ENCODE results near the gene CDIPT.
"Not testable (repeated sequence)": the region's sequence is repeated elsewhere in the genome, so short reads cannot be mapped to it uniquely, and the experiment has no call there.

CDIPT gene

DNA sequence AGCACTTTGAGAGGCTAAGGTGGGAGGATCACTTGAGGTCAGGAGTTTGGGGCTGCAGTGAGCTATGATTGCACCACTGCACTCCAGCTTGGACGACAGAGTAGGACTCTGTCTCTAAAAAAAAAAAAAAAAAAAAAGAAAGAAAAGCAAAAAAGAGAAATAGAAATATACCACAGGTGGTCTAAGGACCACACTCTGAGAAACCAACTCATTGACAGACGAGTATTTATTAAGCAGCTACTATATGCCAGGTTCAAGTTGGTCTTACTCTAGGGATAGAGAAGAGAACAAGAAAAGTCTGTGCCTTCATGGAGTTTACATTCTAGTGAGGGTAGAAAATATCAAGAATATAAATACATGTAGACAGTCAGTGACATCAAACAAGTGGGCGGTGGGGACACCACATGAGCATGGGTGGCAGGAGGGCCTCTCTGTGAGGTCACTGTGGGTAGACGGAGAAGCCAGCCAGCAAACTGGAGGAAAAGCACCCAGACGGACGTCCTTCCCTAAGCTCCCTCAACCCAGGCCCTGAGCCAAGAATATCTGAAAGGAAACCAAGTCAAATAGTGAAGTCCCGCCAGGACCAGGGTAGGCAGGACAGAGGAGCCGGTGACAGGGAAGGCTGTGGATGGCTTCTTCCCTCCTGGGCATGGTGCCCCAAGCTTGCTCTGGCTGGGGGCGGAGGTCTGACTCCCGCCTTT lies 4.7 kb downstream of the CDIPT start:
- DNase-seq: peak; percentile 50 to 82

DNA sequence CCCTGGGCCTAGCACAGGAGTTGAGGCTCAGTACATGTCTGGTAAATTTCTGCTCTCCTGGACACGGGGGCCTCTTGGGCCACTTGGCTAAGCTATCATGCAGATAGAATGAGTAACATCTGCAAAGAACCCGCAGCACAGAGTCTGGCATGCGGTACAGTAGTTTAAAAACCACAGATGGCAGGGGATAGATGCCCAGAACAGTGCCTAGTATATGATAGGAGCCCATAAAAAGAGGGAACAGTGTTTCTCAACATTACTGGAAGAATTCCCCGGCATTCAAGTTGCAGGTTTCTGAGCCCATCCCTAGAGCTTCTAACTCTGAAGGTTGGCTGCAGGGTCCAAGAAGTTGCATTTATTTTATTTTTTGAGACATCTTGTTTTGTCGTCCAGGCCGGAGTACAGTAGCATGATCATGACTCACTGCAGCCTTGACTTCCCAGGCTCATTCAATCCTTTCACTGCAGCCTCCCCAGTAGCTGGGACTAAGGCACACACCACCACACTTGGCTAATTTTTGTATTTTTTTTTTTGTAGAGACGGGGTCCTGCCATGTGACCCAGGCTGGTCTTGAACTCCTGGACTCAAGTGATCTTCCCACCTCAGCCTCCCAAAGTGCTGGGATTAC lies 5.8 kb downstream of the CDIPT start:
- no peak for DNase-seq

DNA sequence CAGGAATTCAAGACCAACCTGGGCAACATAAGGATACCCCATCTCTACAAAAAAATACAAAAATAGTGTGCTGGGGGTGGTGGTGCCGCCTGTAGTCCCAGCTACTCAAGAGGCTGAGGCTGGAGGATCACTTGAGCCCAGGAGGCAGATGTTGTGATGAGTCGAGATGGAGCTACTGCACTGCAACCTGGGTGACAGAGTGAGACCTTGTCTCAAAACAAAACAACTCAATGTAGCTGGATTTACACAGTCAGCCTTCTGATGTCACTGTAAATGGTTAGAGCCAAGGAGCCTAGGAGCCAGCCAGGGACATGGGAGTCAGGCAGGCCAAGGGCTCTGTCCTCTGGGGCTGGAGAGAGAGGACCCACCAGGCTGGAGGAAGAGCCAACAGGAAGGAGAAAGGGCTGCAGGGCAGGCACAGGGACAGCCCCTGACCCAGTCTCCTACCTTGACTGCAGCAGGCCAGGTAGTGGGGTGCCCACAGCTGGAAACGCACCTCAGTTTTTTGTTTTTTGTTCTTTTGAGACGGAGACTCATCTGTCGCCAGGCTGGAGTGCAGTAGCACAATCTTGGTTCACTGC lies 8.4 kb downstream of the CDIPT start:
- DNase-seq: no peak

DNA sequence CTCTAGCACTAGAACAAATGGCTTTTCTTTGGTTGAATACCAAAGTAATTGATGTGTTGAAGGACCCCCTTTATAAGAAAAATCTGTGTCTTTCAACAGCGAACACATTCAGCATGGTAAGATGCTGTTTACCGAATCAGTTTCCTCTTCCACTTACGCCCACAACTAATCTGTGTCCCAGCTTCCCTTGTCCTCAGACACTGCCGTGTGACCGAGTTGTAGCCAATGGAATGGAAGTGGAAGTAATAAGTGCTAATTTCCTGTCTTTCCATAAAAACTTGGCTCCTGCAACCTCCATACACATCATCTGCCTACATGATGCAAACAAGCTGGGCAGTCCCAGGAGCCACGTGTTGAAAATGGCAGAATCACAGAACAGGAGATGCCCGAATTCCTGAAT lies 10.4 kb downstream of the CDIPT start:
- peak; percentile 59 to 87 for DNase-seq

DNA sequence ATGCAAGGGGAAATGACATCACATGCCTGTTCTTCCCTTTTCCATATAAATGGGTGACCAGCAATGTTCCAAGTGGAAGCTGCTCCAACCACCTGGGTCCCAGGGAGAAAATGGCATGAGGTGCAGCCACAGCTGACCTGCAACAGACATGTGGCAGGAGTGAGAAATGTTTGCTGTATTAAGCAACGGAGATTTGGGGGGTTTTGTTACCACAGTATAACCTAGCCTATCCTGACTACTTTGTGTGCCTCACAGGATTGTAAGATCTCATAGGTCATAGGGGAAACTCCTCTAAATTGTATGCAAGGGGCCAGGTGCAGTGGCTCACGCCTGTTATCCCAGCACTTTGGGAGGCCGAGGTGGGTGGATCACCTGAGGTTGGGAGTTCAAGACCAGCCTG lies 12.0 kb downstream of the CDIPT start:
- no peak for DNase-seq

DNA sequence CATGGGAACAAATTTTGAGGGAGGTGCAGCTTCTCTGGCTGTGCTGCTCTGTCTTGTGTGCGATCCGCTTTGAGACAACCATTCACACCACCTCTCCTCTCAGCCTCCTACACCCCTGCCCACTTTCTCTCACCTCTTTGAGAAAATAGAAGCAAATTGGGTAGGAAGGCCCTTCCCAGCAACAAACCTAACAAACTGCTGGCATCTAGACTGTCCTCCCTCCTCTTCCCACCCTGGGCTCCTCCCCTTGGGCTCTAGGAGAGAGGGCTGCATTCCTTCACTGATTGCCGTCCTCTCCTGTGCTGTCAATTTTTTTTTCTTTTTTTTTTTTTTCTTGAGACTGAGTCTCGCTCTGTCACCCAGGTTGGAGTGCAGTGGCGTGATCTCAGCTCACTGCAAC lies 13.5 kb downstream of the CDIPT start:
- no peak for DNase-seq

DNA sequence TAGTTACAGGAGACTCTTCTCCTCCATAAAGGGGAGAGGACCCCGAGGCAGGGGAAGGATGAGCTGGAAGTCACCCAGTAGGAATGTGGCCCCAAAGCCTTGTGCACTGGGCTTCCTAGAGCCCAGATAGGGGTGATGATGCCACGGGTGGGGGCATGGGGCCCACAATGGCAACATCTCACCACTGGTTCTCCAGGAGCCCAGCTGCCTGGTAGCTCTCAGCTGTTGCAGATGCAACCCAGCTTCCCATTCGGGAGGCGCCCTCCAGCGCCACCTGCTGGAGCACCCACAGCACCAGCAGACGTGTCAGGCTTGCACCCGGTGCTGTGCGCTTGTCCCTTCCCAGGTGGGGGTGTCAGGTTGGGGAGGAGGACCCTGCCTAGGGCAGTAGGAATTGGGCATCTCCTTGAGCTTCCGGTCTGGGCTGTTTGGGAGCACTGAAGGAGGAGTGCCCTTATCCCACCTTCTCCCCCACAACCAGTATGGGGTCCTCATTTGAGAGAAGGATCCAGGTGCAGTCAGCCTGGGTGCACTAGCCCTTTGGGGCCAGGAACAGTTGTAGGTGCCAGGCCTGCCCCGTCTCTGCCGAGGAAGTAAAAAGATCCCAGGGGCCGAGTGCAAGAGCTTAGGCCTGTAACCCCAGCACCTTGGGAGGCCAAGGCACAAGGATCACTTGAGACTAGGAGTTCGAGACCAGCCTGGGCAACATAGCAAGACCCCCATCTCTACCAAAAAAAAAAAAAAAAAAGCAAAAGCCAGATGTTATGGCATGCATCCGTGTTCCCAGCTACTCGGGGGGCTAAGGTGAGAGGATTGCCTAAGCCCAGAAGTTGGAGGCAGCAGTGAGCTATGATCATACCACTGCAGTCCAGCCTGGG lies 14.4 kb downstream of the CDIPT start:
- peak; percentile 48 to 81 for DNase-seq

DNA sequence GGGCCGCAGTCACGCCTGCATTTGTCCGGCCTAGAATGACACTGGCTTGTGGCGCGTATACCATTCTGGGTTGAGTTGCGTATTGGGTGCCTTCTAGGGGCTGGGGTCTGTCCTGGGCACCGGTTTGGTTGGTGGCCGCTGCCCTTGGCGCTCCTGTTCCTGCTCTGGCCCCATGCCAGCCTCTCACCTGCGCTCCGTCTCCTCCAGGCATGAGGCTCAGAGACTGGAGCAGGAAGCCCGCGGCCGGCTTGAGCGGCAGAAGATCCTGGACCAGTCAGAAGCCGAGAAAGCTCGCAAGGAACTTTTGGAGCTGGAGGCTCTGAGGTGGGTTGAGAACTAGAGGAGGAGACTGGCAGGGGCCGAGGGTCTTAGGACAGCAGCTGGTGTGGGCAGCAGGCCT lies 17.4 kb downstream of the CDIPT start:
- DNase-seq: no peak

DNA sequence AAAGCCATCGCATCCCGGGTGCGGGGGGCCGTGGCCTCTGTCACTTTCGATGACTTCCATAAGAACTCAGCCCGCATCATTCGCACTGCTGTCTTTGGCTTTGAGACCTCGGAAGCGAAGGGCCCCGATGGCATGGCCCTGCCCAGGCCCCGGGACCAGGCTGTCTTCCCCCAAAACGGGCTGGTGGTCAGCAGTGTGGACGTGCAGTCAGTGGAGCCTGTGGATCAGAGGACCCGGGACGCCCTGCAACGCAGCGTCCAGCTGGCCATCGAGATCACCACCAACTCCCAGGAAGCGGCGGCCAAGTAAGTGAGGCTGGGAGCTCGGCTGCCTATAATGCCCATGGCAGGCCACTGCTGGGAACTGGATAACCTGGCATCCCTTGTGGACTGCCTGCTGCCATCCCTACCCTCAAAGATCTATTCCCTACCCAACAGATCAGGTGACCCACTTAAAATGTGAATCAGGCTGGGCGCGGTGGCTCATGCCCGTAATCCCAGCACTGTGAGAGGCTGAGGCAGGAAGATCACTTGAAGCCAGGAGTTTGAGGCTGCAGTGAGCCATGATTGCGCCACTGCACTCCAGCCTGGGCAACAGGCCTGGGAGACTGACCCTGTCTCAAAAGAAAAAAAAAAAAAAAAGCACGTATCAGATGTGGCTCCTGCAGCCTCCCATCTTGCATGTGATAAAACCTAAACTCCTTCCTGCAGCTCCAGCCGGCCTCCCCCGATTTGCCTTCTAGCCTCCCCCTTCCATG lies 18.3 kb downstream of the CDIPT start:
- DNase-seq: no peak

DNA sequence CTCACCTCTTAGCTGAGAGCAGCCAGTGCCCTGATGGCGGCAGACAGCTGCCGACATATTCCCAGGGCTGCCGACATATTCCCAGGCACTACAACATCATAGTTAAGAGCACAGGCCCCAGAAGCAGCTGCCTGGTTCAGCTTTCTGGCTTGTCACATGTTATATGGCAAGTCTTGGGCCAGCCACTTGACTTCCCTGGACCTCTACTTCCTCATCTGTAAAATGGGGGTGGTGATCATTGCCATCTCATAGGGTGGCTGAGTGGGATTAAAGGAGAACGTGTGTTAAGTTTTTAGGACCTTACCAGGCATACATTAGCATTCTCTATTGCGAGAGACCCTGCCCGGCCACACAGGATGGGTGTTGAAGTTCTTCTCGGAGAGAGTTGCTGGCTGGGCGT lies 19.1 kb downstream of the CDIPT start:
- peak in 1 of 2 donors; percentile 25 for DNase-seq

DNA sequence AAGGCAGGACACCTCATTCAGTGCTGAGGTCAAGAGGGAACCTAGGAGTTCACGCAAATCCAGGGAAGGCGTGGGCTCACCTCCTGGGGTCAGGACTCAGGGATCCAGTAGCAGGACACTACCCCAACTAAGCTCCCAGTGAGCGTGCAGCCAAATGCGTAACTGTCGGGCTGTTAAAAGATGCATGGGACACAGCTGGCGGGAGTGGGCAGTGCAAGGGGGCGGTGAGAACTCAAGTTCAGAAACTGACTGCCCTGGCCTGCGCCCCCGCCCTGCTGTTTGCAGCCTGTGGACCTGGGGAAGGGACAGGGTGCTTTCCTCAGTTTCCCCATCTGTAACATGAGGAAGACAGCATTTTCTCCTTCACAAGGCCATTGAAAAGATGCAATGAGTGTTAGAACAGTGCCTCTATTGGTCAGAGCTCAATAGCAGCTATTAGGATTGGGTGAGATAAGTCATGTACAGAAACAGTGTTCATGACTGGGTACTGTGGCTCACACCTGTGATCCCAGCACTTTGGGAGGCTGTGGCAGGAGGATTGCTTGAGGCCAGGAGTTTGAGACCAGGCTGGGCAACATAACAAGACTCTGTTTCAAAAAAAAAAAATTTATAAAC lies 20.2 kb downstream of the CDIPT start:
- no peak for DNase-seq

DNA sequence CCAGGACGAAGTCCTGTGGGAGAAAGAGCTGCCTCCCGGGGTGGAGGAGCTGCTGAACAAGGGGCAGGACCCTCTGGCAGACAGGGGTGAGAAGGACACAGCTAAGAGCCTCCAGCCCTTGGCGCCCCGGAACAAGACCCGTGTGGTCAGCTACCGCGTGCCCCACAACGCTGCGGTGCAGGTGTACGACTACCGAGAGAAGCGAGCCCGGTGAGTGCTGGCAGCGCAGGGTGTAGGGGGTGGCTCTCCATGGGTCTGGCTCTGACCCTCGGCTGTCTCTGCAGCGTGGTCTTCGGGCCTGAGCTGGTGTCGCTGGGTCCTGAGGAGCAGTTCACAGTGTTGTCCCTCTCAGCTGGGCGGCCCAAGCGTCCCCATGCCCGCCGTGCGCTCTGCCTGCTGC lies 21.4 kb downstream of the CDIPT start:
- DNase-seq: no peak

DNA sequence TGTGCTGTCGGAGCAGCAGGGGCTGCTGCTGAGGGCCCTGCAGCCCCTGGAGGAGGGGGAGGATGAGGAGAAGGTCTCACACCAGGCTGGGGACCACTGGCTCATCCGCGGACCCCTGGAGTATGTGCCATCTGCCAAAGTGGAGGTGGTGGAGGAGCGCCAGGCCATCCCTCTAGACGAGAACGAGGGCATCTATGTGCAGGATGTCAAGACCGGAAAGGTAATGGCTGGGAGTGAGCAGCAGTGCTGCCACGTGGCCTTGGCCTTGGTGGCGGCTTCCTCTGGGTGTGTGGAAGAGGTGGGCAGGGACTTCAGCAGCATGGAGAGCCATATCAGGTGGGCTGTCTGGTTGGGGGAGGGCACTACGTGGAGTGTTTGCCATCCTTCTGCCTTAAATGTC lies 22.8 kb downstream of the CDIPT start:
- DNase-seq: no peak

DNA sequence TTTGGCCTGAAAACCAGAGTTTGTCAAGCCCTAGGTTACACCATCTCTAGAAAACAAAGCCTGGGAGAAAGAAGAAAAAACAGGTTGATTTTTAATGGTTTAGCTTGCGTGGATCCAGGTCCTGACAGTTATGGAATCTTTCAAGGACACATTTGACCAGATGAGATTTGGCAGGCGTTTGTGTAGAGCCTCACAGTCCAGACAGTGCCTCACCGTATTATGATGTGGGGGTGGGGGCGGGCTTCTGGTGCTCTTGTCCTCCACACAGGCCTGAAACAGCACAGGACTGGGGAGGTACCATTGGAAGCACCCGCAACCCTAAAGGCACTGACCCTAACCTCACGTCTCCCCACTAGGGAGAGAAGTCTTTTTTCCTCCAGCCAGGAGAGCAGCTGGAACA lies 23.2 kb downstream of the CDIPT start:
- DNase-seq: no peak

DNA sequence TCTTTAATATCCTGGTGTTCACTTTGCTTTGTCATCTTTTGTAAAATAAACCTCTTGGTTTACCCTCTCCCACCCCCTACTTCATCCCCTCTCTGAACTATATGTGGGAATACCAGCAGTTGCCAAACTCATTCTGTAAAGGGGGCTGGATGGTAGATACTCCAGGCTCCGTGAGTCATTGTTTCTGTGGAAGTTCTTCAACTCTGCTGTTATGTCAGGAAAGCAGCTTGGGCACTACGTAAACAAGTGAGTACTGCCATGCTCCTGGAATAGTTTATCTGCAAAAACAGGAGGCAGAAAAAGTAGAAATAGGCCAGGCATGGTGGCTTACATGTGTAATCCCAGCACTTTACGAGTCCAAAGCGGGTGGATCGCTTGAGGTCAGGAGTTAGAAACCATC lies 25.2 kb downstream of the CDIPT start:
- DNase-seq: no peak

DNA sequence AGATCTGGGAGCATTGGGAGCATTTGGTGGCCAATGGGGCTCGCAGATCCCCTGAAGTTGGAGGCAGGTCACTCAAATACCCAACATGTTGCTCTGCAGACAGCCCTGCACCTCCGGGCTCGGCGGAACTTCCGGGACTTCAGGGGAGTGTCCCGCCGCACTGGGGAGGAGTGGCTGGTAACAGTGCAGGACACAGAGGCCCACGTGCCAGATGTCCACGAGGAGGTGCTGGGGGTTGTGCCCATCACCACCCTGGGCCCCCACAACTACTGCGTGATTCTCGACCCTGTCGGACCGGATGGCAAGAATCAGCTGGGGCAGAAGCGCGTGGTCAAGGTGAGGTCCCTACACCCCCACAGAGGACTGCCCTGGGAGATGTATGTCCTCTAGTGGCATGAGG lies 26.4 kb downstream of the CDIPT start:
- DNase-seq: no peak

DNA sequence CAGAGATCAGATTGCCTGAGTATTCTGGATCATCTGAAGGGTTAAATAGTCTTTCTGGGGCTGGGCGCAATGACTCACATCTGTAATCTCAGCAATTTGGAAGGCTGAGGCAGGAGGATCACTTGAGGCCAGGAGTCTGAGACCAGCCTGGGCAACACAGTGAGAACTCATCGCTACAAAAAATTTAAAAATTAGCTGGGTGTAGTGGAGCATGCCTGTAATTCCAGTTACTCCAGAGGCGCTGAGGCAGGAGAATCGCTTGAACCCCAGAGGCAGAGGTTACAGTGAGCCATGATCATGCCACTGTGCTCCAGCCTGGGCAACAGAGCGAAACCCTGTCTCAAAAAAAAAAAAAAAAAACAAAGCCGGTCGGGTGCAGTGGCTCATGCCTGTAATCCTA lies 27.1 kb downstream of the CDIPT start:
- DNase-seq: no peak

DNA sequence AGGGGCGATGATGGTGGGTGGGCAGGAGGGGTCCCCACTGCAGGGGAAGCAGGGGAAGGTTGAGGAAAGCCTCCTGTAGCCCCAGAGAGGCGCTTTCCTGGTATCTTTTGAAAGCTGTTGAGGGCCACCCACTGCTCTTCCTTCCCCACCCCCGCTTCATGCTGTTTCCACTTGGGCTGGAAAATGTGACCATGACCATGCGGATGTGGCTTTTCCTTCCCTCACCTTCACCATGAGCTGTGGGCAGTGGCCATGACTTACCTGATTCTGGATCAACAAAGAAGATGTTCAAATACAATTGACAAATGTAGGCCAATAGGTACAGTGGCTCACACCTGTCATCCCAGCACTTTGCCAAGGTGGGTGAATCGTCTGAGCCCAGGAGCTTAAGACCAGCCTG lies 28.9 kb downstream of the CDIPT start:
- no peak for DNase-seq

DNA sequence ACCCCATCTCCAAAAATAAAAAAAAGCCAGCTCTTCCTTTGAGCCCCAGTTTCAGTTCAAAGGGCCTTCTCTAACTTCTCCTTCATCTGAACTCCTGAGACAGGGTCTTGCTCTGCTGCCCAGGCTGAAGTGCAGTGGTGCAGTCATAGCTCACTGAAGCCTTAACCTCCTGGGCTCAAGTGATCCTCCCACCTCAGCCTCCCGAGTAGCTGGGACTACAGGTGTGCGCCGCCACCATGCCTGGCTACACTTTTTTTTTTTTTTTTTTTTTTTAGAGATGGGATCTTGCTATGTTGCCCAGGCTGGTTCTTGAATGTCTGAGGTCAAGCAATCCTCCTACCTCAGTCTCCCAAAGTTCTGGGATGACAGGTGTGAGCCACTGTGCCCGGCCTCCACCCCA lies 29.8 kb downstream of the CDIPT start:
- DNase-seq: not testable (repeated sequence)

DNA sequence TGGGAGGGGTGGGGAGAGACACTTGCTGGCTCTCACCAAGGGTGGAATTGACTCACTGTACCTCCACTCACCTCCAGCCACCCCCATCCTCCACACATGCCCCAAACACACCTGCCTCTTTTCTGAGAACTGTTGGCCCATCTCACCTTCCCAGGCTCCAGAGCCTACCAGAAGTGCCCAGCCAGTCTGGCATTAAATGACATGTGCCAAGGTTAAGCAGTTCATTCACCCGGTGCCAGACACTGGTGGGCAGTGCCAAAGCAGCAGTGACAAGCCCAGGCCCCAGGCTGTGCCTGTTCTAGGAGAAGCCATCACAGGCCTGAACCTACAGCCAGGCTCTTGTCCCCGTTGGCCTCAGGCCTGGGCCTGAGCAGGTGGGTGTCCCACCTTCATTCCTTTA lies 31.5 kb downstream of the CDIPT start:
- DNase-seq: no peak

DNA sequence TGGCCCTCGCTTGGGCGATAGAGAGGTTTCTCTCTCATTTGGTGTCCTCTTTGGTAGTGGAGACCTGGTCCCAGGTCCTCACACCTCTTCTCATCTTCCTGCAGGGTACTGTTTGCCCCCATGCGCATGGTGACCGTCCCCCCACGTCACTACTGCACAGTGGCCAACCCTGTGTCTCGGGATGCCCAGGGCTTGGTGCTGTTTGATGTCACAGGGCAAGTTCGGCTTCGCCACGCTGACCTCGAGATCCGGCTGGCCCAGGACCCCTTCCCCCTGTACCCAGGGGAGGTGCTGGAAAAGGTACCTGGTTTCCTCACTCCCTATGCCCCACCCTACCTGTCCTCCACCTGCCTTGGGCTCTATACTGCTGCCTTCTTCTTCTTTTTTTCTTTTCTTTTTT lies 32.3 kb downstream of the CDIPT start:
- DNase-seq: no peak

DNA sequence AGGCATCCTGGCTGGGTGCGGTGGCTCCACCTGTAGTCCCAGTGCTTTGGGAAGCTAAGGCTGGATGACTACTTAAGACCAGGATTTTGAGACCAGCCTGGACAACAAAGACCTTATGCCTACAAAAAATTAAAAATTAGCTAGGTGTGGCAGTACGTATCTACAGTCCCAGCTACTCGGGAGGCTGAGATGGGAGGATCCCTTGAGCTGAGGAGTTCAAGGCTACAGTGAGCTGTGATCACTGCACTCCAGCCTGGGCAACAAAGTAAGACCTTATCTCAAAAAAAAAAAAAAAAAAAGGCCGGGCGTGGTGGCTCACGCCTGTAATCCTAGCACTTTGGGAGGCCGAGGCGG lies 36.7 kb downstream of the CDIPT start:
- no peak for DNase-seq

All from inflammatory macrophage treated with lipopolysaccharide for 1 hour (primary cell).